MM.1S (cell line): Measurements from ENCODE around the gene PAX8.

Experiments
- DNase-seq: peaks from one replicate; pipeline ENCODE4 v3.0.0-alpha.2; 2015
- H2AFZ ChIP-seq: fragments of 300-600 bp; sonication (generic); 2 replicates; pipeline ENCODE4 v1.6.0; 2016; ENCODE audit warnings: antibody characterized with exemption, low read length
- H3F3A ChIP-seq: fragments of 300-600 bp; sonication (generic); 2 replicates; pipeline ENCODE4 v1.6.1; 2016; ENCODE audit warnings: mild to moderate bottlenecking, antibody characterized with exemption, low read length, moderate library complexity, mixed read lengths; ENCODE audit not compliant: insufficient read depth
- H3K27ac ChIP-seq: fragments of 300-600 bp; sonication (generic); 2 replicates; pipeline ENCODE4 v1.5.1; 2016; ENCODE audit warnings: mild to moderate bottlenecking, low read length
- H3K27me3 ChIP-seq: fragments of 300-600 bp; sonication (generic); replicated peaks from 2 replicates; pipeline ENCODE4 v1.6.0; 2016; ENCODE audit warnings: low read length; ENCODE audit not compliant: insufficient read depth
- H3K36me3 ChIP-seq: fragments of 300-600 bp; sonication (generic); replicated peaks from 2 replicates; pipeline ENCODE4 v1.6.1; 2016; ENCODE audit warnings: mild to moderate bottlenecking, low read length, mixed read lengths; ENCODE audit not compliant: insufficient read depth
- H3K4me1 ChIP-seq: fragments of 300-600 bp; sonication (generic); 2 replicates; pipeline ENCODE4 v1.6.1; 2016; ENCODE audit warnings: low read length, mixed read lengths
- H3K4me2 ChIP-seq: fragments of 300-600 bp; sonication (generic); 2 replicates; pipeline ENCODE4 v1.6.0; 2016; ENCODE audit warnings: low read depth, low read length
- H3K4me3 ChIP-seq: fragments of 300-600 bp; sonication (generic); 2 replicates; pipeline ENCODE4 v1.5.1; 2016; ENCODE audit warnings: low read length, mixed read lengths
- H3K79me2 ChIP-seq: fragments of 300-600 bp; sonication (generic); 2 replicates; pipeline ENCODE4 v1.6.1; 2016; ENCODE audit warnings: mixed run types, low read length, mixed read lengths
- H3K9ac ChIP-seq: fragments of 300-600 bp; sonication (generic); 2 replicates; pipeline ENCODE4 v1.6.1; 2016; ENCODE audit warnings: low read length, mixed read lengths
- H3K9me2 ChIP-seq: fragments of 300-600 bp; sonication (generic); replicated peaks from 2 replicates; pipeline ENCODE4 v1.6.1; 2016; ENCODE audit warnings: mild to moderate bottlenecking, low read length, mixed read lengths; ENCODE audit not compliant: insufficient read depth
- H3K9me3 ChIP-seq: fragments of 300-600 bp; sonication (generic); replicated peaks from 2 replicates; pipeline ENCODE4 v1.6.1; 2016; ENCODE audit warnings: mild to moderate bottlenecking, low read length, mixed read lengths; ENCODE audit not compliant: insufficient read depth
- H4K20me1 ChIP-seq: fragments of 300-600 bp; sonication (generic); 2 replicates; pipeline ENCODE4 v1.6.1; 2016; ENCODE audit warnings: mild to moderate bottlenecking, low read length, moderate library complexity, mixed read lengths; ENCODE audit not compliant: insufficient read depth
- CTCF ChIP-seq: fragments of 300-600 bp; sonication (generic); IDR thresholded peaks from 2 replicates; pipeline ENCODE4 v1.5.1; 2016; ENCODE audit warnings: antibody characterized with exemption, low read length, mixed read lengths
- EZH2 ChIP-seq: fragments of 300-600 bp; sonication (generic); optimal IDR thresholded peaks from 2 replicates; pipeline ENCODE3; 2017; ENCODE audit warnings: low read depth, mild to moderate bottlenecking, antibody characterized with exemption, low read length, mixed read lengths
- EZH2phosphoT487 ChIP-seq: fragments of 300-600 bp; sonication (generic); IDR thresholded peaks from 2 replicates; pipeline ENCODE4 v1.6.1; 2018; ENCODE audit warnings: antibody characterized with exemption, low read length

PAX8 gene

GRCh38 chr2:113227290-113227689 is 51.4 kb downstream of the PAX8 start:
- no peaks in the 10 kb centered on the region for H3K79me2 ChIP-seq
- no peak for TF ChIP-seq CTCF
- TF ChIP-seq EZH2, result no peak
- no peak for TF ChIP-seq EZH2phosphoT487
- H3K36me3 ChIP-seq, result no peaks in the 10 kb centered on the region
- H3K4me1 ChIP-seq, result no peaks in the 10 kb centered on the region
- H3K4me3 ChIP-seq, result no peak overlapping the region
- H3K9me3 ChIP-seq, result no peaks in the 10 kb centered on the region
- H3K4me2 ChIP-seq, result no peak overlapping the region
- H3K27me3 ChIP-seq, result no peaks in the 10 kb centered on the region
- no peaks in the 10 kb centered on the region for H3F3A ChIP-seq
- no peak overlapping the region for H3K9ac ChIP-seq
- DNase-seq, result no peak
- no peaks in the 10 kb centered on the region for H3K9me2 ChIP-seq
- H3K27ac ChIP-seq, result no peak overlapping the region
- no peaks in the 10 kb centered on the region for H4K20me1 ChIP-seq
- no peak overlapping the region for H2AFZ ChIP-seq

- Histone ChIP-seq H2AFZ (no peak overlapping the region), H3K4me3 (no peak overlapping the region), H3K36me3 (no peaks in the 10 kb centered on the region), H3K4me2 (no peak overlapping the region), H3K9ac (no peak overlapping the region), H3K9me2 (no peaks in the 10 kb centered on the region), H3K9me3 (no peaks in the 10 kb centered on the region), H3K79me2 (no peaks in the 10 kb centered on the region), H3K27ac (no peak overlapping the region), H3F3A (no peaks in the 10 kb centered on the region), H3K27me3 (no peaks in the 10 kb centered on the region), H3K4me1 (no peaks in the 10 kb centered on the region), H4K20me1 (no peaks in the 10 kb centered on the region)
- TF ChIP-seq EZH2phosphoT487 (no peak), CTCF (no peak), EZH2 (no peak)
- no peak for DNase-seq
Measured at GRCh38 chr2:113226462-113226861, 52.3 kb downstream of the PAX8 start.

- Histone ChIP-seq H3K79me2 (no peaks in the 10 kb centered on the region), H3K27ac (no peak overlapping the region), H3K4me3 (no peak overlapping the region), H3F3A (no peaks in the 10 kb centered on the region), H2AFZ (no peak overlapping the region), H3K9ac (no peak overlapping the region), H3K27me3 (no peaks in the 10 kb centered on the region), H4K20me1 (no peaks in the 10 kb centered on the region), H3K9me2 (no peaks in the 10 kb centered on the region), H3K4me2 (no peak overlapping the region), H3K36me3 (no peaks in the 10 kb centered on the region), H3K9me3 (no peaks in the 10 kb centered on the region), H3K4me1 (no peaks in the 10 kb centered on the region)
- no peak for TF ChIP-seq EZH2
- no peak for TF ChIP-seq EZH2phosphoT487
- no peak for TF ChIP-seq CTCF
- no peak for DNase-seq
Measured at GRCh38 chr2:113225263-113226259, 53.2 kb downstream of the PAX8 start.
